Stimulated activated naive CD8-positive, alpha-beta T cell treated with anti-CD3 and anti-CD28 coated beads, Interleukin-15, amount 100 ng/mL, for 72 hours (primary cell): ENCODE data around the gene CEP131.

Experiments
- ATAC-seq: fragments of 150-1000 bp; cut with Tn5 transposase; 2 replicates; pipeline ENCODE4 v1.10.0; 2021; ENCODE audit warnings: mild to moderate bottlenecking, moderate library complexity
- DNase-seq, 2 donors: peaks; one replicate each; pipeline ENCODE4 v3.0.0; 2021 to 2022
- H3K27ac Mint-ChIP-seq, 2 donors: one replicate each; pipeline ENCODE4 v1.8.0; 2022; ENCODE audit warnings: mild to moderate bottlenecking in 2 of 2, mixed read lengths in 2 of 2, moderate library complexity in 2 of 2
- H3K27me3 Mint-ChIP-seq: one replicate; pipeline ENCODE4 v1.8.0; 2022; ENCODE audit warnings: mixed read lengths
- H3K4me1 Mint-ChIP-seq: one replicate; pipeline ENCODE4 v1.8.0; 2022; ENCODE audit warnings: mild to moderate bottlenecking, mixed read lengths
- H3K4me3 Mint-ChIP-seq, 2 donors: one replicate each; pipeline ENCODE4 v1.8.0; 2022; ENCODE audit warnings: mild to moderate bottlenecking in 2 of 2, mixed read lengths in 2 of 2, moderate library complexity in 1 of 2
- H3K9me3 Mint-ChIP-seq, 2 donors: one replicate each; pipeline ENCODE4 v1.8.0; 2022; ENCODE audit warnings: mixed read lengths in 2 of 2

CEP131 gene

GRCh38 chr17:81254955-81255717 is 32.4 kb upstream of the CEP131 start:
- peaks cover 34% of the 10 kb centered on the region for H3K4me1 Mint-ChIP-seq
- H3K27ac Mint-ChIP-seq: no peak overlapping the region
- no peaks in the 10 kb centered on the region for H3K27me3 Mint-ChIP-seq
- DNase-seq: no peak
- H3K9me3 Mint-ChIP-seq: no peaks in the 10 kb centered on the region
- ATAC-seq: no peak
- H3K4me3 Mint-ChIP-seq: no peak overlapping the region

GRCh38 chr17:81253358-81254131 is 30.8 kb upstream of the CEP131 start:
- Mint-ChIP-seq H3K27ac (peak overlapping the region; percentile 3 to 23), H3K4me1 (peaks cover 34% of the 10 kb centered on the region), H3K27me3 (no peaks in the 10 kb centered on the region), H3K9me3 (no peaks in the 10 kb centered on the region), H3K4me3 (no peak overlapping the region)
- DNase-seq: peak; percentile 59 to 64
- peak; percentile 77 for ATAC-seq

GRCh38 chr17:81252987-81253329 is 30.2 kb upstream of the CEP131 start:
- H3K9me3 Mint-ChIP-seq: no peaks in the 10 kb centered on the region
- peak overlapping the region in 1 of 2 donors; percentile 3 for H3K27ac Mint-ChIP-seq
- H3K4me1 Mint-ChIP-seq: peaks cover 34% of the 10 kb centered on the region

GRCh38 chr17:81252326-81252986 is 29.7 kb upstream of the CEP131 start:
- H3K27ac Mint-ChIP-seq: no peak overlapping the region
- ATAC-seq: no peak
- no peak for DNase-seq
- peak overlapping the region in 1 of 2 donors; percentile 65 for H3K4me3 Mint-ChIP-seq
- H3K9me3 Mint-ChIP-seq: no peaks in the 10 kb centered on the region
- H3K27me3 Mint-ChIP-seq: no peaks in the 10 kb centered on the region
- peaks cover 34% of the 10 kb centered on the region for H3K4me1 Mint-ChIP-seq

More at GRCh38 chr17:81252987-81253329, 30.2 kb upstream of the CEP131 start:
- DNase-seq: no peak
- Mint-ChIP-seq H3K4me3 (no peak overlapping the region), H3K27me3 (no peaks in the 10 kb centered on the region)
- ATAC-seq: no peak

GRCh38 chr17:81251709-81252301 is 29.0 kb upstream of the CEP131 start:
- peak overlapping the region in 1 of 2 donors; percentile 65 for H3K4me3 Mint-ChIP-seq
- peaks cover 34% of the 10 kb centered on the region for H3K4me1 Mint-ChIP-seq
- no peaks in the 10 kb centered on the region for H3K9me3 Mint-ChIP-seq
- no peaks in the 10 kb centered on the region for H3K27me3 Mint-ChIP-seq
- DNase-seq (no peak), ATAC-seq (no peak)
- no peak overlapping the region for H3K27ac Mint-ChIP-seq

GRCh38 chr17:81251094-81251708 is 28.4 kb upstream of the CEP131 start:
- ATAC-seq (no peak), DNase-seq (no peak)
- no peaks in the 10 kb centered on the region for H3K9me3 Mint-ChIP-seq
- peaks cover 34% of the 10 kb centered on the region for H3K4me1 Mint-ChIP-seq
- peak overlapping the region in 1 of 2 donors; percentile 3 for H3K4me3 Mint-ChIP-seq
- H3K27ac Mint-ChIP-seq: peak overlapping the region in 1 of 2 donors; percentile 19
- H3K27me3 Mint-ChIP-seq: no peaks in the 10 kb centered on the region

- H3K27ac Mint-ChIP-seq: peak overlapping the region in 1 of 2 donors; percentile 19
- no peaks in the 10 kb centered on the region for H3K27me3 Mint-ChIP-seq
- peaks cover 34% of the 10 kb centered on the region for H3K4me1 Mint-ChIP-seq
- H3K4me3 Mint-ChIP-seq: no peak overlapping the region
- ATAC-seq (no peak), DNase-seq (no peak)
- no peaks in the 10 kb centered on the region for H3K9me3 Mint-ChIP-seq
Observed at GRCh38 chr17:81250286-81251093, 27.7 kb upstream of the CEP131 start.

- peak; percentile 39 for ATAC-seq
Observed at GRCh38 chr17:81249223-81250040, 26.7 kb upstream of the CEP131 start.

GRCh38 chr17:81248649-81249048 is 25.9 kb upstream of the CEP131 start:
- H3K27ac Mint-ChIP-seq: no peak overlapping the region
- no peaks in the 10 kb centered on the region for H3K27me3 Mint-ChIP-seq
- H3K4me1 Mint-ChIP-seq: peaks cover 38% of the 10 kb centered on the region
- no peak overlapping the region for H3K4me3 Mint-ChIP-seq
- ATAC-seq (no peak), DNase-seq (no peak)
- H3K9me3 Mint-ChIP-seq: no peaks in the 10 kb centered on the region

More at GRCh38 chr17:81249223-81250040, 26.7 kb upstream of the CEP131 start:
- DNase-seq: no peak
- H3K9me3 Mint-ChIP-seq: no peaks in the 10 kb centered on the region
- no peak overlapping the region for H3K4me3 Mint-ChIP-seq
- H3K27me3 Mint-ChIP-seq: no peaks in the 10 kb centered on the region
- H3K4me1 Mint-ChIP-seq: peaks cover 38% of the 10 kb centered on the region
- H3K27ac Mint-ChIP-seq: no peak overlapping the region

GRCh38 chr17:81247339-81247990 is 24.7 kb upstream of the CEP131 start:
- H3K4me1 Mint-ChIP-seq: peaks cover 29% of the 10 kb centered on the region
- peak overlapping the region in 1 of 2 donors; percentile 76 for H3K27ac Mint-ChIP-seq
- no peaks in the 10 kb centered on the region for H3K27me3 Mint-ChIP-seq
- no peak overlapping the region for H3K4me3 Mint-ChIP-seq
- ATAC-seq (no peak), DNase-seq (no peak)
- H3K9me3 Mint-ChIP-seq: no peaks in the 10 kb centered on the region

GRCh38 chr17:81246679-81247338 is 24.0 kb upstream of the CEP131 start:
- DNase-seq (no peak), ATAC-seq (no peak)
- Mint-ChIP-seq H3K27me3 (no peaks in the 10 kb centered on the region), H3K9me3 (no peaks in the 10 kb centered on the region), H3K4me1 (peaks cover 29% of the 10 kb centered on the region), H3K27ac (peak overlapping the region in 1 of 2 donors; percentile 97), H3K4me3 (no peak overlapping the region)

- Mint-ChIP-seq H3K4me1 (peaks cover 29% of the 10 kb centered on the region), H3K27ac (no peak overlapping the region), H3K4me3 (no peak overlapping the region), H3K27me3 (no peaks in the 10 kb centered on the region), H3K9me3 (no peaks in the 10 kb centered on the region)
- ATAC-seq (no peak), DNase-seq (no peak)
Observed at GRCh38 chr17:81246343-81246670, 23.5 kb upstream of the CEP131 start.

- no peaks in the 10 kb centered on the region for H3K9me3 Mint-ChIP-seq
- no peak overlapping the region for H3K27ac Mint-ChIP-seq
- H3K4me3 Mint-ChIP-seq: no peak overlapping the region
- peaks cover 29% of the 10 kb centered on the region for H3K4me1 Mint-ChIP-seq
- H3K27me3 Mint-ChIP-seq: no peaks in the 10 kb centered on the region
- DNase-seq (no peak), ATAC-seq (no peak)
Observed at GRCh38 chr17:81245665-81246342, 23.0 kb upstream of the CEP131 start.
